GM19324 (cell line): ENCODE results near the gene CARD16.
A peak's percentile ranks its signal among the peaks of the same experiment; 100 is the strongest.
"Not testable (repeated sequence)": the region's sequence is repeated elsewhere in the genome, so short reads cannot be mapped to it uniquely, and the experiment has no call there.

Source experiments
- ATAC-seq: cut with Tn5 transposase; IDR thresholded peaks from one replicate; pipeline ENCODE4 v1.9.1; 2021; ENCODE audit warnings: mild to moderate bottlenecking, moderate library complexity; ENCODE audit not compliant: unreplicated experiment, low FRiP score

Gene CARD16

DNA sequence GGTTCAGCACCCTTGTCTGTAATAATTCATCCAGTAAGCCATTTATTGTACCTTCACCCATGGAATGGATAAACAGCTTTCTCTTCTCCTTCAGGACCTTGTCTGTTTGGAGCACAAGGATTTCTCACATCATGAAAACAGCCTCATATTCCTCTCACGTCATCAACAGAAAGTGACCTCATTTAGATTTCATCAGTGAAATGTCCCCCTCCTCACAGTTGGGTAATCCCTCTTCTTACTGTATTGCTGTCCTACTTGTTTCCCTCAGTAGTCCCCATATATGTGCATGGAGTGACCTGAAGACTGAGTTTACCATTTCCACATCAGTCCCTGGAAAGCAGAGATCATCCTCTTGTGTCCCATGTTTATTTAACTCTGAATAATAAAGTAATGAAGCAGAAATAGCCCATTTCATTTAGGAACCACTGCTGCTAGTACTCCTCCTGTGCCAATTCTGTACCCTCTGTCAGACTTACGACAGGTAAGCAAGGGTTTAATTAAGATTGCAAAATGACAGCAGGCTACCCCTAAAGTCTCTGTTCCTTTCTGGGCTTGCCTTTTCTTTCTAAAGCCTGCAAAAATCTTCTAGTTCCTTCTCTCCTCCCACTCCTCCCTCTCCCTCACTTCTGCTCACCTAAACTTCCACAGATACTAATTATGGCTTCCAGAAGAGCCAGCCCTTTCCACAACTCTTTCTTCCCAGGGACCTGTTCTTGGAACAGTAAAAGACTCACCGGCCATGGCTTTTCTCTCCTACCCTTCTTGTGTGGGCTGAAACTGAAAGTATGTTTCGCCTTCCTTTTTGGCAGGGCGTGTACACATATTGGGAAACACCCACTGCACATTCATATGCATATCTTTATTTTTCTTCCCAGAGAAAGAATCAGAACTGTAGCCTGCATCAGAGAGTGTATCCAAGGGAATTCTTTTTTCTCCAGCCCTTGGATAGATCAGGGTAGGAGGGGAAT lies at the start of gene CARD16:
Gene CARD16, minus strand, starts transcription at position 779 of the 968 bp plus-strand sequence. Its CDS starts 38 bp downstream, at position 741.
- peak; percentile 100 for ATAC-seq

DNA sequence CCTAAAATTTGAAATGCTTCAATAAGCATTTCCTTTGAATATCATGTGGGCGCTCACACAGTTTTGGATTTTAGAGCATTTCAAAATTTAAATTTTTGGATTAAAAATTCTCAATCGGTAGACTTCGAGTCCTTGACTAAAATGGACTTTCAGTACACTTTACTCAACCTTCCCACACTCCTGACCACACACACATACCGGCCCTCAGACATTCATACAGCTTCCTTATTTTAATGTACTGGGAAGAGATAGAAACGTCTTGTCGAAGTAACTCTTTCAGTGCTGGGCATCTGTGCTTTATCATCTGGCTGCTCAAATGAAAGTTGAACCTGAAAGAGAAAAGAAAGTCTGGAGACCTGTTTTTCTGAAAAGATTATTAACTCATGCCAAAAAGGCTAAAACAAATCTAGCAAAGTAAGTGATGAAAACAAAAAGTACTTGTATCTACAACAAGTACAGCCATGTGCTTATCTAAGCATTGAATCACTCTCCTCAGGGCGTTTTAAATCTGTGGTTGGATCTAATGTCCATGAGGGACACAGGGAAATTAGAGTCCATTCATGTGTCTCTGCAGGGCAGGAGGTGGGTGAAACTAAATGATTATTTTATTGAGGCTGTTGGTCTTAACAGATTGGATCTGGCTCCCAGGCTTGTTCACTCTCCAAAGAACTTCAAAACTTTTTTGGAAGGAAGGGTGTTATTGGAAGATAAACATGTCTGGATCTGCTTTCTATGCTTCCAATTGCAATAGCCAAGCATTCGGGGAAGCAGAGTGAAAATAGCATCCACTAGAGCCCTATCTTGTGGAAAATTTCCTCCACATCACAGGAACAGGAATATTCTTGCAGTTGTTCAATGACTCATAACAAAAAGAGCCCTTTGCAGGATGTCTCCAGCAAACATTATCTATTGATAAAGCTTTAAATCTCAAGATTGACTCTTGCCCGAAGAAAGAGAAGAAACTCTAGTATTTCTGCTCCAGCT lies 47.4 kb upstream of the CARD16 start:
- ATAC-seq = no peak

DNA sequence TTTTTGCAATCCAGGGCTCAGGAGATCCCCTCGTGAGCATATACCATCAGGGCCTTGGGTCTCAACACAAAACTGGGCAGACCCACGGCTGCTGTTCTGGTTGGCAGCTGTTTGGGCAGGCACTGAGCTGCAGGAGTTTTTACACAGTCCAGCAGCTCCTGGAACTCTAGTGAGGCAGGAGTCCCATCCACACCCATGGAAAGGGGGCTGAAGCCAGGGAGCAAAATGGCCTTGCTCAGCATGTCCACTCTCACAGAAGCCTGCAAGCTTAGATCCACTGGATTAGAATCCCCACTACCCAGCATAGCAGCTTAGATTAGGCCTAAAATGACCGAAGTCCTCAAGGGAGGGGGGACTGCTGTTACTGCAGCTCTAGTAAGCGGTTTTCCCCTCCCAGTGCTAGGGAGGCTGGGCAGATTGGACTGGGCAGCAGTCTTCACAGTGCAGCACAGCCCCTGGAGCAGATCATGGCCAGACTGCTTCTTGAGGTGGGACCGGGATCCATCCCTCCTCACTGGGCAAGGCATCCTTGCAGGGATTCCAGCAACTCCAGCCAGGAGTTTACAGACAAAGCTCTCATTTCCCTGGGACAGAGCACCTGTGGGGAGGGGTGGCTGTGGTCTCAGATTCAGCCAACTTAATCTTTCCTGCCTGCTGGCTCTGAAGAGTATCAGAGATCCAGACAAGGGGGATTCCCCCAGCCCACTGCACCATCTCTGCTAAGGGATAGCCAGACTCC lies 36.4 kb upstream of the CARD16 start:
- no peak for ATAC-seq

GRCh38 chr11:105080171-105080906 lies 35.2 kb upstream of the CARD16 start:
- not testable (repeated sequence) for ATAC-seq

GRCh38 chr11:105078283-105078682 lies 33.1 kb upstream of the CARD16 start:
- ATAC-seq = no peak

DNA sequence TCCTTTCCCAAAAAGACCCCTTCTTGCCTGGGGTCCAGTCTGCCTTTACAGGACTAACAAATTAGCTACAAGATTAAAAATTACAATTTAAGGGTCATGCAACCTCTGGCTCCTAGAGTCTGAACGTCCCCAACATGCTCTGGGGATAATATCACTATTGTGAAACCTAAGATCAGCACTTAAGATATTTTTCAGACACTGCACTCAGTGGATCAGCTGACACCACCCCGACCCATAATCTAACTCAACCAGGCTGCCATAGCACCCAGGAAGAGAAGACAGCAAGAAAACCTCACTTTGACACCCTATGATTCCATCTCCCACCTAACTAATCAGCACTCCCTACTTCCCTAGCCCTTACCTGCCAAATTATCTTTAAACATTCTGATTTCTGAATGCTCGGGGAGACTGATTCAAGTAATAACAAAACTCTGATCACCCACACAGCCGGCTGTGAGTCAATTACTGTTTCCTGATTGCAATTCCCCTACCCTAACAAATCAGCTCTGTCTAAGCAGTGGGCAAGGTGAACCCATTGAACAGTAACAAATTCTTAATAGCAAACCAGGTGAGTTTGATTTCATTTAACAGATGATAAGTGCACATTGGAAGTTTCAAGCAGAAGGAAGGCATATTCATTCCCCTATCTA lies 32.1 kb upstream of the CARD16 start:
- not testable (repeated sequence) for ATAC-seq

DNA sequence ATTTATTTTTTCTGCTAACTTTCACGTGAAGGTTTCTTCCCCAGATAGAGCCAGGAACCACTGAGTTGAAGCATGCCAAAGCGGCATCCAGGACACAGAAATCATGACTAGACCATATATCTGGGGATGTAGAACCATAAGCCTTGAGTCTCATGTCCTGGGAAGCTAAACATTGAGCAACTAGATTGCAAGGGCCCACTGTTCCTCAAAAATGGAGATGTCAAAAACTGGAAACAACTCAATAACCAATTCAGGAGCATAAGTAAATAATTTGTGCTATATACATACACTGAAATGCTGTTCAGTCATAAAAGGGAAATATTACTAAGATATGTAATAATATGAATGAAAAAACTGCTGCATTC lies 29.0 kb upstream of the CARD16 start:
- ATAC-seq = no peak

DNA sequence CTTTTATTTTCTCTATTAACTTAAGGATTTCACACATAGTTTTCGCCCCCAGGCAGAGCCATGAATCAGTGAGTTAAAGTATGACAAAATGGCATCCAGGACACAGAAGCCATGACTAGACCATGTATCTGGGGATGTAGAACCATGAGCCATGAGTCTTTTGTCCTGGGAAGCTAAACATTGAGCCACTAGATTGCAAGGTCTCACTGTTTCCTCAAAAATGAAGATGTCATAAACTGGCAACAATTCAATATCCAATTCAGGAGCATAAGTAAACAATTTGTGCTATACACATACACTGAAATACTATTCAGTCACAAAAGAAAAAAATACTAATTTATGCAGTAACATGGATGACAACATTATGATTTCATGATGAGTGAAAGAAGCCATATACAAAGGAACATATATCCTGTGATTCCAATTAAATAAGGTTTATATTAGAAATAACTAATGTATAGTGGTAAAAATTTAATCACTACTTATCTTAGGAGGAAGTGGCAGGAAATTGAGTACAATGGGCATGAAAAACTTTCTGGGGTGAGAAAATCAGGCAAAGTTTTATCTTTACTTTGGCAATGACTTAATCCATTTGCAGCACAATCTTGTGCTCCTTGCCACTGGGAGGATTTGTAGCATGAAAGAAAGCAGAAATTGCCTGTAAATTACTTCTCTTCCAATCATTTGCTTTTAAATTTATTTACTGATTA lies 28.5 kb upstream of the CARD16 start:
- ATAC-seq = no peak

DNA sequence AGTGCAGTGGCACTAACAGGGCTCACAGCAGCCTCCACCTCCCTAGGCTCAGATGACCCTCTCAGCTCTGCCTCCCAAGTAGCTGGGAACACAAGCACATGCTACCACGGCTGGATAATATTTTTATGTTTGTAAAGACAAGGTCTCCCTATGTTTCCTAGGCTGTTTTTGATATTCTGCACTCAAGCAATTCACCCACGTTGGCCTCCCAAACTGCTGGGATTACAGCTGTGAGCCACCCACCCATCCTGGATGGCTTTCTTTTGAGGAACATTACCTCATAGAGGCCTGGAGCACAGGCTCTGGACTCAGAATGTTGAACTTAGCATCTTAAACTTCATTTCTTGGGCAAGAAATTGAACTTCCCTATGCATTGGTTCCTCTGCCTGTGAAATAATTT lies 26.9 kb upstream of the CARD16 start:
- ATAC-seq = not testable (repeated sequence)

DNA sequence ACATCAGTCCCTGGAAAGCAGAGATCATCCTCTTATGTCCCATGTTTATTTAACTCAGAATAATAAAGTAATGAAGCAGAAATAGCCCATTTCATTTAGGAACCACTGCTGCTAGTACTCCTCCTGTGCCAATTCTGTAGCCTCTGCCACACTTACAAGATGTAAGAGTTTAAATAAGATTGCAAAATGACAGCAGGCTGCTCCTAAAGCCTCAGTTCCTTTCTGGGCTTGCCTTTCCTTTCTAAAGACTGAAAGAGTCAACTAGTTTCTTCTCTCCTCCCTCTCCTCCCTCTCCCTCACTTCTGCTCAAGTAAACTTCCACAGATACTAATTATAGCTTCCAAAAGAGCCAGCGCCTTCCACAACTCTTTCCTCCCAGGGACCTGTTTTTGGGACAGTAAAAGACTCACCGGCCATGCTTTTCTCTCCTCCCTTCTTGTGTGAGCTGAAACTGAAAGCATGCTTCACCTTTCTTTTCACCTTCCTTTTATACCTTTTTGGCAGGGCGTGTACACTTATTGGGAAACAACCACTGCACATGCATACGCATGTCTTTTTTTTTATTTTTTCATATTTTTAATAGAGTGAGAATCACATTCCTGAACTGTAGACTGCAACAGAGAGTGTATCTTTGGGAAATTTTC lies 26.1 kb upstream of the CARD16 start:
- no peak for ATAC-seq

DNA sequence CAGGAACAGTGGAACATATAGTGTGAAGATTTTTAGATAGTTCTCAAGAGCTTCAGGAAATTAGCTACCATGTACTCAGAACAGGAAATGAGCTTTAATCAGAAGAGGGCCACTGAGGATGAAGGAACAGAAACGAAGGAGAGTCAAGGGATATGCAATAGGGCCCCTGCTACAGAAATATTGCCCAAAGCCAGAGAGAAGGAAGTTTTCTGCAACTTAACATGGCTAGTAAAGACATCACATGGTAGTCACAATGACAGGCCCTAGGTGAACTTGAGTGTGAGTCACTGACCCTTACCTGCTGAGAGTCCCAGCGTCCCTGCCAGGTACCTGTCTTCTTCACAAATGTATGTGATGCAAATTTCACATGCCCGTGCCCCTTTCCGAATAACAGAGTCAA lies 25.2 kb upstream of the CARD16 start:
- ATAC-seq = no peak

- not testable (repeated sequence) for ATAC-seq
These were observed 24.6 kb upstream of the CARD16 start for GRCh38 chr11:105069749-105070148.

DNA sequence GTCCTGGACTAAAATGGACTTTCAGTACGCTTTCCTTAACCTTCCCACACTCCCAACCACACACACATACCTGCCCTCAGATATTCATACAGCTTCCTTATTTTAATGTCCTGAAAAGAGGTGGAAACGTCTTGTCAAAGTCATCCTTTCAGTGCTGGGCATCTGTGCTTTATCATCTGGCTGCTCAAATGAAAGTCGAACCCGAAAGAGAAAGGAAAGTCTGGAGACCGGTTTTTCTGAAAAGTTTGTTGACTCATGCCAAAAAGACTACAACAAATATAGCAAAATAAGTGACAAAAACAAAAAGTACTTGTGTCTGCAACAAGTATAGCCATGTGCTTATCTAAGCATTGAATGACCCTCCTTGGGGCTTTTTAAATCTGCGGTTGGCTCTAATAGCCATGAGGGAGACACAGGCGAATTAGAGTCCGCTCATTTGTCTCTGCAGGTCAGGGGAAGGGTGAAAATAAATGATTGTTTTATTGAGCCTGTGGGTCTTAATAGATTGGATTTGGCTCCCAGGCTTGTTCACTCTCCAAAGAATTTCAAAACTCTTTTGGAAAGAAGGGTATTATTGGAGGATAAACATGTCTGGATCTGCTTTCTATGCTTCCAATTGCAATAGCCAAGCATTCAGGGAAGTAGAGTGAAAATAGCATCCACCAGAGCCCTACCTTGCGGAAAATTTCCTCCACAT lies 18.3 kb upstream of the CARD16 start:
- ATAC-seq = not testable (repeated sequence)

GRCh38 chr11:105057432-105057831 lies 12.3 kb upstream of the CARD16 start:
- no peak for ATAC-seq

DNA sequence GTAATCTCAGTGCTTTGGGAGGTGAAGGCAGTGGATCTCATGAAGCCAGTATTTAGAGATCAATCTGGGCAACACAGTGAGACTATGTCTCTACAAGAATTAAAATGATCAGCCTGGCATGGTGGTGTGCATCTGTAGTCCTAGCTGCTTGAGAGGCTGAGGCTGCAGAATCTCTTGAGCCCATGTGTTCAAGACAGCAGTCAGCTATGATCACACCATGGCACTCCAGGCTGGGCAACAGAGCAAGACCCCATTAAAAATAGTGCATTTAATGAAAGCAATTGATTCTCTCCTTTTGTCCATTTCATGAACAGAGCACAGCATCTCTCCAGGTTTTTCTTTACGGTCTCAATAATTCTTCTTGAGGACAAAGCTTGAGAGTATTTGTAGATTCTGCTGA lies 11.3 kb upstream of the CARD16 start:
- ATAC-seq = no peak

GRCh38 chr11:105054723-105055493 lies 9.8 kb upstream of the CARD16 start:
- ATAC-seq = no peak

DNA sequence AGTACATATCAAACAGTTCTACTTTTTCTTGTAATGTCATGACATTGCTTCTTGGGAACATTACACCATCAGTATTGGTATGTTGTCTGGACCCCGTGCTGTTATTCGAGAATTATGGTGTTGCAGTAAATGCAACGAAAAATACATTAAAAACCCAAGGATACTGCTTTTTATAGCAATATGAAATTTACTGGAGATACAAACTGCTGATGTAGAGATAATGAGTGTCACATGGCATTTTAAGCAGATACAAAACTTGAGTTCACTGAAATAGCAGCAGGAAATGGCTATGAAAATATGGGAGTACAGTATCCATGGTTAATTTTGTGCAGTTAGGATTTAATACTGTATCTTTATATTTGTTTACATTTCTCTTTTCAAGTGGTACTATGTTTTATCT lies 7.4 kb upstream of the CARD16 start:
- ATAC-seq = no peak
